GM21737 (cell line): Measurements from ENCODE around the gene RAB40C.

ENCODE experiments used
- ATAC-seq: cut with Tn5 transposase; IDR thresholded peaks from one replicate; pipeline ENCODE4 v1.9.1; 2021; ENCODE audit warnings: mild to moderate bottlenecking, moderate library complexity; ENCODE audit not compliant: unreplicated experiment

The RAB40C gene

DNA sequence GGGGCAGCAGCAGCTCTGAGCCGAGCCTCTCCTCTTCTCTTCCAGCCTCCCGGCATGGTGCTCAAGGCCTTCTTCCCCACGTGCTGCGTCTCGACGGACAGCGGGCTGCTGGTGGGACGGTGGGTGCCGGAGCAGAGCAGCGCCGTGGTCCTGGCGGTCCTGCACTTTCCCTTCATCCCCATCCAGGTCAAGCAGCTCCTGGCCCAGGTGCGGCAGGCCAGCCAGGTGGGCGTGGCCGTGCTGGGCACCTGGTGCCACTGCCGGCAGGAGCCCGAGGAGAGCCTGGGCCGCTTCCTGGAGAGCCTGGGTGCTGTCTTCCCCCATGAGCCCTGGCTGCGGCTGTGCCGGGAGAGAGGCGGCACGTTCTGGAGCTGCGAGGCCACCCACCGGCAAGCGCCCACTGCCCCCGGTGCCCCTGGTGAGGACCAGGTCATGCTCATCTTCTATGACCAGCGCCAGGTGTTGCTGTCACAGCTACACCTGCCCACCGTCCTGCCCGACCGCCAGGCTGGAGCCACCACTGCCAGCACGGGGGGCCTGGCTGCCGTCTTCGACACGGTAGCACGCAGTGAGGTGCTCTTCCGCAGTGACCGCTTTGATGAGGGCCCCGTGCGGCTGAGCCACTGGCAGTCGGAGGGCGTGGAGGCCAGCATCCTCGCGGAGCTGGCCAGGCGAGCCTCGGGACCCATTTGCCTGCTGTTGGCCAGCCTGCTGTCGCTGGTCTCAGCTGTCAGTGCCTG lies 15.7 kb upstream of the RAB40C start:
- ATAC-seq: no peak

GRCh38 chr16:575354-576196 lies 14.3 kb upstream of the RAB40C start:
- ATAC-seq: no peak

- ATAC-seq: no peak
Measured at GRCh38 chr16:576197-576822, 13.6 kb upstream of the RAB40C start.

DNA sequence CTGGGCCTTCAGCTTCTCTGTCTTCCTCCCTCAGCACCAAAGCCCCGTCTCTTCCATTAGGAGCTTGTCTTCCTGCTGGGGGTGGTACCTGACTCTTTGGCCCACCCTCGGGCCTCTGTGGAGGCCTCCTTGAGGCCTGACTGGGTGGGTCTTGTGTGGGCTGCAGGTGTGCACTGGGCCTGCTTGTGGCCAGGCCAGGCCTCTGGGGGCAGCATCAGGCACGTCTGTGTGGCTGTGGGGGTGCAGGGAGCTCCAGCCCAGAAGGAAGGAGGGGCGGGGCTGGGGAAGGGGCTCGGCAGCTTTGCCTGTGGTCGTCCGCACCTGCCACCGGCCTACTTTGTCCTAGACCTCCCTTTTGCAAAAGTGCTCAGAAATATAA lies 13.1 kb upstream of the RAB40C start:
- ATAC-seq: no peak

GRCh38 chr16:577796-578195 lies 12.1 kb upstream of the RAB40C start:
- ATAC-seq: no peak

DNA sequence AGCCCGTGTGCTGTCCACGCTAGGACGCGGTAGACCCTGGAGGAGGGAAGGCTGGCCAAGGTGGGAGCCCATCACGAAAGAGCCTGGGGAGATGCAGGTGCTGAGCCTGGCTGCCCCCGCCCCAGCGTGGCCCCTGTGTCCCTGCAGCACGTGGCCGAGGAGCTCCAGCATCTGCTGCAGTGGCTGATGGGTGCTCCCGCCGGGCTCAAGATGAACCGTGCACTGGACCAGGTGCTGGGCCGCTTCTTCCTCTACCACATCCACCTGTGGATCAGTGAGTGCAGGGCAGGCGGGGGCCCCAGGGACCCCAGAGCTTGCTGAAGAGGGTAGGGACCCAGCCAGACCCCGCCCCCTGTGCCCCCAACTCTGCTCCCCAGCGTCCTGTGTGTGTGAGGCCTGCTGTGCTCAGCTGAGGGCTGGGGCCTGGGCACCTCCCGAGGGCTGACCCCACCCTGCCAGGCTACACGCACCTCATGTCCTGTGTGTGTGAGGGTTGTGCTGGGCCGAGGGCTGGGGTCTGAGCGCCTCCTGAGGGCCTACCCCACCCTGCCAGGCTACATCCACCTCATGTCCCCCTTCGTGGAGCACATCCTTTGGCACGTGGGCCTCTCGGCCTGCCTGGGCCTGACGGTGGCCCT lies 11.5 kb upstream of the RAB40C start:
- ATAC-seq: no peak

GRCh38 chr16:578870-579405 lies 10.9 kb upstream of the RAB40C start:
- ATAC-seq: no peak

GRCh38 chr16:580141-580945 lies 9.5 kb upstream of the RAB40C start:
- no peak for ATAC-seq

DNA sequence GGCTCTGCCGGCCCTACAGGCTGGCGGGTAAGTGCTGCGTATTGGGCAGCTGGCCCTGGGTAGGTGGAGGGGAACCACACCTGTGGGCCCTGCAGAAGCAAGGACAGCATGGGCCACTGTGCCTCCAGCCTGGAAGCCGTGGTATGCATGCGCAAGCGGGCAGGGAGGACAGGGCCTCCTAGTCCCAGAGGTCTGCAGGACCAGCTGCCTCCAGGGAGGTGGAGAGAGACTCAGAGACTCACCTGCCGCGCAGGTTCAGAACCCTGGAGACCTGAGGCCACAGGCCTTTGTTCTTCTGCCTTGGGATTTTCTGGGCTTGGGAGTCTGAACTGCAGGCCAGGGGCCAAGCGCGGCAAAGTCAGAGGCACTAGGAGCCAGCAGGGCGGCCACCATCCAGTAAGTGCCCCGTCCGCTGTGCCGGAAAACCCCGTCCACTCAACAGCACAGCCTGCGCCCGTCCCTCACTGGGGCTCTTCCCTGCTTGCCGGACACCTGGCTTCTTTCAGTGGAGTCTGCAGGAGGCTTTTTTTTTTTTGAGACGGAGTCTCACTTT lies 8.8 kb upstream of the RAB40C start:
- ATAC-seq: no peak

GRCh38 chr16:582218-582613 lies 7.7 kb upstream of the RAB40C start:
- ATAC-seq: no peak

DNA sequence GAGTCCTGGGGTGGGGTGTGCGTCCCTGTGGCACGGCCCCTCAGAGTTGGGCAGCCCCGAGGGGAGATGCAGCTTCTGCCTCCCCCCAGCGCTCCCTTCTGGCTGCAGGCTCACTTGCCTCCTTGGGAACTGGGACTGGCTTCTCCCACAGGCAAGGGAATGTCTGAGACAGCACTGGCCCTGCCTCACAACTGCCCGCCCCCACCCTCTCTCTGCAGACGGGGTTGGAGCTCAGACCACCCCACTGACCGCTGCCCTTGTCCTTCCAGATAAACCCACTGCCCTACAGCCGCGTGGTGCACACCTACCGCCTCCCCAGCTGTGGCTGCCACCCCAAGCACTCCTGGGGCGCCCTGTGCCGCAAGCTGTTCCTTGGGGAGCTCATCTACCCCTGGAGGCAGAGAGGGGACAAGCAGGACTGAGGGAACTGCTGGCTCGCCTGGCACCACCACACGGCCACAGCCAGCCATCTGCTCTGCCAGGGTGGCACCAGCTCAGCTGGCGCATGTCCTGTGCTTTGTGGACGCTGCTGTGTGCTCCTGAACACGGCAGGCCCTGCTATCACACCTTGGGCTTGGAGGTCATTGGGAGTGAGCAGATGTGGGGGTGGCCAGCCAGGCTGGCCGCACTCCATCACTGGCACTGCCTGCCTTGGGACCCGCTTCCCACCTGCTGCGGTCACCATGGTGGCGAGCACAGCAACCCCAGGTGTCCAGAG lies 7.1 kb upstream of the RAB40C start:
- no peak for ATAC-seq

DNA sequence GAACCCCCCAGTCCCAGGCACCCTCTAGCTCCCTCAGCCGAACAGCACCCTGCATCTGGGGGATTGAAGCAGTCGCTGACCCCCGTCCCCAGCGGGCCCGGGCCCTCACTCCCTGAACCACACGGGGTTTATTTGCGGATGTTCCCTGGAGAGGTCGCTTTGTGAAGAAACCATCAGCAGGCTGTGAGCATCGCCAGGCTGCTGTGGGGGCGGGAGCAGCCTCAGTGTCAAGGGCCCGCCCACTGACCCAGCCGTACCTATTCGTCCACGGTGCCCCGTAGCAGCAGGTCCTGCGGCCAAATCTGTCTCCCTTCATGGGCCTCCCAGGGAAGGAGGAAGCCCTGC lies 6.4 kb upstream of the RAB40C start:
- ATAC-seq: no peak

DNA sequence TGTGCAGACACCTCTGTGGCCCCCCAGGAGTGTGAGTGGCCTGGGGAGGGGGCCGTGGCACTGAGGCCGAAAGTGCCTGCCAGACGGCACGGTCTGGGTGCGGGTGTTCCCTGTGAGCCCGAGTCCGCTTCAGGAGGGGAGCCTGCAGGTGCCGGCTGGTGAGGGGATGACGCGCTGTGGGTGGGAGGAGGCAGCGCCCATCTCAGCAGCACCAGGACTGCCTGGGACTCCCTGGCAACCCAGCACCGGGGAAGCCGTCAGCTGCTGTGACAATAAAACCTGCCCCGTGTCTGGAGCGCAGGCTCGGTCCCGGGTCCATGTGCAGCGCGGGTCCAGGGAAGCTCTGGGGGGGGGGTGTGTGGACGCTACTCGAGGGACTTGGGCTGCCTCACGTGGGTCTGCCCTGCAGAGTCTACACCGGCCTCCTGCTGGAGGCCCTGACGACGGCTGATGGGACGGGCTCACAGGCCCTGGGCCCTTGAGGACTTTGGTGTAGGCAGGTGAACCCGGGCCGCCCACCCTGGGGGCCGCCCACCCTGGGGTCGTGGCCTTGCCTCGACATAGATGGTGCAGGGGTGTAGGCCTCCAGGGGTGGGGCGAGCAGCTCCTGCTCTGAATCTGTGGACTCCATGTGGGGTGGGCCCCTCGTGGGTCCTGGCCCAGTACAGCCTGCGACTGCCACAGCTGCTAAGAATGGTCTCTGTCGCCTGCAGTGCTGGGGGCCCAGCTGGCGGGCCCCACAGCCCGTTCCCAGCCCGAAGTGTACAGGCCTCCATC lies 5.9 kb upstream of the RAB40C start:
- ATAC-seq: no peak

- ATAC-seq: no peak
Measured at GRCh38 chr16:585351-585750, 4.5 kb upstream of the RAB40C start.

- no peak for ATAC-seq
Measured at GRCh38 chr16:586047-586644, 3.7 kb upstream of the RAB40C start.

DNA sequence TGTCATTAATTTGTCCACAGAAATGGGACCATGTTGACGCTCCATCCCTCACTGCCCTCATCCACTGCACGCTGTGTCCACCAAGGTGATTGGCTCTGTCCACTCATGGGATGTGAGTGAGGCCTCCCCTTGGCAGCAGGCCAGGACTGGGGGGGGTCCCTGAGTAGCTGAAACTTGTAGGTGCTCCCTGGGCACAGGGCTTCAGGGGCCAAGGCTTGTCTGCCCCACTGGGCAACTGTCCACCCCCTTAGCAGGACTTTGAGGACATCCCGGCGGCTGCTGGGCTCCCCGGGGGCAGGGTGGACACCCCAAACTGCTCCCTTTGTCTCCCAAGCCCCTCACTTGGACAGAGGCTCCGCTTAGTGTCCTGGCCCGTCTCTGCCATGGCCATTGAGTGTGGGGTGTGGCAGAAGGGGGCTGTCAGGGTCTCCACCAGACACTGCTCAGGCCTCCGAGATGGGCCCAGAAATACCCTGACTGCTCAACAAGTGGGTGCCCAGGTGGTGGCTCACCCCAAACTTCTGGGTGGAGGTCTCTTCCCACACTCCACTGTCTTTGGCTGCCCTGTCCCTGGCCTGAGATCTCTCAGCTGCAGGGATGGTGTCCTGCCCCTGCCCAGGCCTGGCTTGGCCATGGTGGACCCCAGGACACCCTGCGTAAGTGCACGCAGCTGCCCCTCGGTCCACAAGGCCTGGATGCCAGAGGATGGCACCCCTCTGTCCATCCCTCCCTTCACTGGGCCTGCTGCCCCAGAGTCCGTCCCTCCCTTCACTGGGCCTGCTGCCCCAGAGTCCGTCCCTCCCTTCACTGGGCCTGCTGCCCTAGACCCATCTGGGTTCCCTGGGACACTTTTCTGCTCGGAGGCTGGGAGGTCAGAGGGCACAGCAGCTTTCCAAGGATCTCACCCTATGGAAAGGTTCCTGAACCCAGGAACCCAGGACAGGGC lies 2.9 kb upstream of the RAB40C start:
- no peak for ATAC-seq

GRCh38 chr16:588639-588888 lies 1.3 kb upstream of the RAB40C start:
- peak; percentile 3 for ATAC-seq
